Adrenal gland (tissue), 5 donors: ENCODE results near the gene MED26.

Experiments
- POLR2A ChIP-seq, 2 donors: fragments of 450-650 bp; IDR thresholded peaks; one replicate each; pipeline ENCODE4 v1.6.1; 2017; ENCODE audit warnings: antibody characterized with exemption in 2 of 2, mild to moderate bottlenecking in 2 of 2, moderate library complexity in 1 of 2
- TF ChIP-seq, protein P1 (sequence below), 6 experiments: fragments of 450-650 bp in 4 of 6; fragments of 200-600 bp in 2 of 6; sonication (generic) in 1 of 6; IDR thresholded peaks; 1 replicate in 5 of 6; 2 replicates in 1 of 6; pipeline versions ENCODE4 v1.5.1 to v1.8.0; 2016 to 2021; ENCODE audit warnings: antibody characterized with exemption in 6 of 6, mild to moderate bottlenecking in 2 of 6, moderate library complexity in 1 of 6
- donor health status: DM: no; HTN: no; CAD: no.

DNA sequence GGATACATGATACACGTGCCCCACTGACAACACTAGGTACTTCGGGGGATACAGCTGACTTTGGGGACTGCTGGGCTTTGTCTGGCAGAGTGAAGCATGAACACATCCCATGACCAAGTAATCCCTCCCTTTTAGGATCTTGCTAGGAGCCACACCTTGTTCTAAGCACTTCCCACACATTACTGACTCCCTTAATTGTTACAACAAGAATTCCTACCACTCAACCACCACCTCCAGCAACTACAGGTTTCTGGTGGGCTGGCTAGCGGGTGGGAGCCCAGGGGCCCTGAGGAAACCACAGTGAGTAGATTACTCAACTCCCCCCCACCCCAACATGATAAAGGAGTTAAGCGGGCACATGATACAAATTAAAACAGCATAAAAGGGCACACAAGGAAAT lies 48.6 kb downstream of the MED26 start:
- TF ChIP-seq, protein P1, sequence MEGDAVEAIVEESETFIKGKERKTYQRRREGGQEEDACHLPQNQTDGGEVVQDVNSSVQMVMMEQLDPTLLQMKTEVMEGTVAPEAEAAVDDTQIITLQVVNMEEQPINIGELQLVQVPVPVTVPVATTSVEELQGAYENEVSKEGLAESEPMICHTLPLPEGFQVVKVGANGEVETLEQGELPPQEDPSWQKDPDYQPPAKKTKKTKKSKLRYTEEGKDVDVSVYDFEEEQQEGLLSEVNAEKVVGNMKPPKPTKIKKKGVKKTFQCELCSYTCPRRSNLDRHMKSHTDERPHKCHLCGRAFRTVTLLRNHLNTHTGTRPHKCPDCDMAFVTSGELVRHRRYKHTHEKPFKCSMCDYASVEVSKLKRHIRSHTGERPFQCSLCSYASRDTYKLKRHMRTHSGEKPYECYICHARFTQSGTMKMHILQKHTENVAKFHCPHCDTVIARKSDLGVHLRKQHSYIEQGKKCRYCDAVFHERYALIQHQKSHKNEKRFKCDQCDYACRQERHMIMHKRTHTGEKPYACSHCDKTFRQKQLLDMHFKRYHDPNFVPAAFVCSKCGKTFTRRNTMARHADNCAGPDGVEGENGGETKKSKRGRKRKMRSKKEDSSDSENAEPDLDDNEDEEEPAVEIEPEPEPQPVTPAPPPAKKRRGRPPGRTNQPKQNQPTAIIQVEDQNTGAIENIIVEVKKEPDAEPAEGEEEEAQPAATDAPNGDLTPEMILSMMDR (IDR thresholded peaks at IDR 0.05), result no peak
- TF ChIP-seq POLR2A (IDR thresholded peaks at IDR 0.05), result no peak
